ENCODE data around the gene CCL18. TPM values are rescaled to one million over a fixed set of nuclear protein-coding genes. Genes with fewer than 3 reads are reported as not detected.
"Not testable (repeated sequence)": the region's sequence is repeated elsewhere in the genome, so short reads cannot be mapped to it uniquely, and the experiment has no call there.

CCL18 gene
- total and polyA plus RNA-seq, 7 donors, result 0.04 to 11.9 (median 0.59) TPM; not detected in 2

DNA sequence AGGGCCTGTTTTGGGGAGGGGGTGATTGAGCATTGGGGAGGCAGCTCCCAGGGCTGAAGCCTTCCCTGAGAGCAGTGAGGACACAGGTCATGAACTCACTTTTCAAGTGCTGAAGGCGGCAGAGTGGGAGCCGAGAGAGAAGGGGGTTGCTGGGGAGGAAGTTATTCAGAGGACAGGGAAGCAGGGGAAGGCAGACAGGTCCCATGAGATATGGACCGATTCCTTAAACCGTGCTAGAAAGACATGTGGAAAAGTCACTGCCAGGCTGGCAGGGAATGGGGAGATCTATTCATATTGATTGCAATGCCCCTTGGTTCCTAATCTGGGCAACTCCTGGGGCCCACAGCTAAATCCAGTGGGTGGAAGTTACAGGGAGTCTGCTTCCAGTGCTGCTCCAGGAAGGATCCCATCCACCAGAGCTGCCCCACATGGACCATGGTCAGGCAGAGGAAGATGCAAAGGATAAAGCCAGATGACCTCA lies 40.7 kb downstream of the CCL18 start:
- DNase-seq (no peak), ATAC-seq (no peak)
- H3K9me3 ChIP-seq, result no peaks in the 10 kb centered on the region
- H3K36me3 ChIP-seq (ENCODE audit: insufficient read depth in 1 of 2, low read depth in 1 of 2), result no peaks in the 10 kb centered on the region
- H3K4me3 ChIP-seq, result no peak overlapping the region
- H3K4me1 ChIP-seq, result no peaks in the 10 kb centered on the region
- no peak overlapping the region for H3K27ac ChIP-seq
- TF ChIP-seq, protein P1, sequence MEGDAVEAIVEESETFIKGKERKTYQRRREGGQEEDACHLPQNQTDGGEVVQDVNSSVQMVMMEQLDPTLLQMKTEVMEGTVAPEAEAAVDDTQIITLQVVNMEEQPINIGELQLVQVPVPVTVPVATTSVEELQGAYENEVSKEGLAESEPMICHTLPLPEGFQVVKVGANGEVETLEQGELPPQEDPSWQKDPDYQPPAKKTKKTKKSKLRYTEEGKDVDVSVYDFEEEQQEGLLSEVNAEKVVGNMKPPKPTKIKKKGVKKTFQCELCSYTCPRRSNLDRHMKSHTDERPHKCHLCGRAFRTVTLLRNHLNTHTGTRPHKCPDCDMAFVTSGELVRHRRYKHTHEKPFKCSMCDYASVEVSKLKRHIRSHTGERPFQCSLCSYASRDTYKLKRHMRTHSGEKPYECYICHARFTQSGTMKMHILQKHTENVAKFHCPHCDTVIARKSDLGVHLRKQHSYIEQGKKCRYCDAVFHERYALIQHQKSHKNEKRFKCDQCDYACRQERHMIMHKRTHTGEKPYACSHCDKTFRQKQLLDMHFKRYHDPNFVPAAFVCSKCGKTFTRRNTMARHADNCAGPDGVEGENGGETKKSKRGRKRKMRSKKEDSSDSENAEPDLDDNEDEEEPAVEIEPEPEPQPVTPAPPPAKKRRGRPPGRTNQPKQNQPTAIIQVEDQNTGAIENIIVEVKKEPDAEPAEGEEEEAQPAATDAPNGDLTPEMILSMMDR (IDR thresholded peaks at IDR 0.05), result no peak
- H3K27me3 ChIP-seq (ENCODE audit: insufficient read depth in 3 of 3, low read length in 2 of 3), result peaks cover 0 to 3% (median 3%) of the 10 kb centered on the region in 3 donors
- intact Hi-C loops (cut with DNase I), result no loop called here
- 32 to 39% (median 35%) methylated on average over 4 of the region's 4 CpGs for WGBS, 3 donors

DNA sequence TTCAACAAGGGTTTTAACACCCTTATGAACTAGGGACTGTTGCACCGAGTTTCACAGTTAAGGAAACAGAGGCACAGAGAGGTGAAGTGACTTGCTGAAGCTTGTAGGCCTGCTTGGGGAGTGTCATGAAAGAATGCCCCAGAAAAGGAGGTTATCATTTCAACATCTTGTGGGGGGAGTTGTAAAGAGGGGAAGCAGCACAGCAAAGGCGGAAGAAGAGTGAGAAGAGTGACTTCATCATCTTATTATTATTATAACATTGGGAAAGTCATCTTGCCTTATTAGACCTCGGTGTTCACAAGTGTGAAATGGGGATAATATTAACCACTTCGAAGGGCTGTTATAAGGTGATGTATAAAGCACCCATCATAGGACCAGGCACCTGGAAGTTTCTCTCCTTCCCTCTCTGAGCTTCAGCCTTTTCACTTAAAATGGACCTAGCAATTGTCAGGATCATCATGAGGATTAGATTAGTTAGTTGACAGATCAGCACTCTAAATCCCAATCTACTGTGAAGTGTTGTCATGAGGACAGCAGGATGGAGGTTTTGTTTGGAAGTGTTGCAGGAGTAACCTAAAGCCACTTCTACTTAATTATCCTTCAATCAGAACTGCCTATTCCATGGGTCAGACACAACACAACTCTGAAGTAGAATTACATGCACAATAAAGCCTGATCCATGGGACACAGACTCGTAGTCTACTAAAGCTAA lies 41.9 kb downstream of the CCL18 start:
- ATAC-seq (no peak), DNase-seq (no peak)
- peaks cover 0 to 7% (median 3%) of the 10 kb centered on the region in 3 donors for H3K27me3 ChIP-seq (ENCODE audit: insufficient read depth in 3 of 3, low read length in 2 of 3)
- intact Hi-C loops (cut with DNase I), result no loop called here
- H3K27ac ChIP-seq, result no peak overlapping the region
- no peaks in the 10 kb centered on the region for H3K9me3 ChIP-seq
- H3K4me1 ChIP-seq, result no peaks in the 10 kb centered on the region
- H3K36me3 ChIP-seq (ENCODE audit: insufficient read depth in 1 of 2, low read depth in 1 of 2), result no peaks in the 10 kb centered on the region
- WGBS, 3 donors, result 81 to 88% (median 83%) methylated on average over 5 of the region's 5 CpGs
- no peak overlapping the region for H3K4me3 ChIP-seq
- TF ChIP-seq, protein P1 (IDR thresholded peaks at IDR 0.05), result no peak

DNA sequence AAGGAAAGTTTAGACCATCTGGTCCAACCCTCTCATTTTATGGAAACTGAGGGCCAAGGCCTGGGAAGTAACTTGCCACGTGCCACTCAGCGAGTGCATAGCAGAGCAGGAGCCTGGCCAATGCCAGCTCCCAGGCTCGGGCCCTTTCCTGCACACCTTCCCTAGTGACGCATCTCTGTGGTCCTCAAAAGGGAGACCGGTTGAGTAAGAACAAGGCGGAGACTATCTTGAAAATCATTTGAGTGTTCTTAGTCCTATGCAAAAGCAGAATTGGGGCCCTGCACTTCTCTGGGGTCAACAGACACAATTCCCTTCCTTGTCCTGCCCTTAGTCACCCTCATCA lies 42.4 kb downstream of the CCL18 start:
- 85 to 90% (median 86%) methylated on average over 6 of the region's 6 CpGs for WGBS, 3 donors
- intact Hi-C loops (cut with DNase I), result no loop called here
- Histone ChIP-seq H3K4me3 (no peak overlapping the region), H3K27me3 (ENCODE audit: insufficient read depth in 3 of 3, low read length in 2 of 3) (peaks cover 0 to 7% (median 3%) of the 10 kb centered on the region in 3 donors), H3K9me3 (no peaks in the 10 kb centered on the region), H3K36me3 (ENCODE audit: insufficient read depth in 1 of 2, low read depth in 1 of 2) (no peaks in the 10 kb centered on the region), H3K4me1 (no peaks in the 10 kb centered on the region), H3K27ac (no peak overlapping the region)
- DNase-seq (no peak), ATAC-seq (no peak)
- TF ChIP-seq, protein P1 (IDR thresholded peaks at IDR 0.05), result no peak

DNA sequence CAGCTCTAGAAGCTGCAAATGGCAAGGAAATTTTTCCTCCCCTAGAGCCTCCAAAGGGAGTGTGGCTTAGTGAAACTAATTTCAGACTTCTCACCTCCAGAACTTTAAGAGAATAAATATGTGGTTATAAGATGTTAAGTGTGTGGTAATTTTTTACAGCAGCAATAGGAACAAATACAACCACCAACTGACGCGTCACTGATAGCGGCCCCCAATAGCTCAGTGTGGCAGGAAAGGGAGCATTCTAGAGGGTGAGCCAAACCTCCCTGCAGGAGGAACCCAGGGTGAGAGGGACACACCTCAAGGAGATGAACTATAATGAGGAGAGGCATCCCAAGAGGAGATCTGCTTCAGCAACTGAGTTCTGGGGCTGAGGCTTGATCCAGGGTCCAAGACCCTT lies 43.6 kb downstream of the CCL18 start:
- Histone ChIP-seq H3K4me1 (no peaks in the 10 kb centered on the region), H3K27ac (no peak overlapping the region), H3K27me3 (ENCODE audit: insufficient read depth in 3 of 3, low read length in 2 of 3) (peaks cover 0 to 7% (median 3%) of the 10 kb centered on the region in 3 donors), H3K4me3 (no peak overlapping the region), H3K36me3 (ENCODE audit: insufficient read depth in 1 of 2, low read depth in 1 of 2) (no peaks in the 10 kb centered on the region), H3K9me3 (no peaks in the 10 kb centered on the region)
- DNase-seq (no peak), ATAC-seq (no peak)
- WGBS, 3 donors, result 82 to 90% (median 89%) methylated on average over 3 of the region's 3 CpGs
- TF ChIP-seq, protein P1 (IDR thresholded peaks at IDR 0.05), result no peak
- intact Hi-C loops (cut with DNase I), result no loop called here

DNA sequence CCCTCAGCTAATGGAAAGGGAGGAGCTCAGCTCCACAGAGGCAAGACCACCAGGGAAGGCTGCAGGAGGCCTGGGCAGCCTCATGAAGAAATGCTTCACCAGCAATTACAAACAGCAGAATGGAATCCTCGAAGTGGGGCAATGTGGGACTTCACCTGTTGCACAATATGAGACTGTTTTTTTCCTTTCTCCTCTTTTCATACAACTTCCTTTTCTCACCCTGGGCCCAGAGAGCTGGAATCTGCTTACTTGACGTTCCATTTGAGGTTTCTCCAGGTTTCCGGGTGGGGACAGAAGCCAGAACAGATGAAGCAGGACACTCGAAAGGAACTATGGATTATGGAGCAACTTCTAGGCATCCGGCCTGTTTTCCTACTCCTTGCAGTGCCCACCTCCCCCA lies 44.2 kb downstream of the CCL18 start:
- H3K27ac ChIP-seq, result not testable (repeated sequence)

More for the DNA sequence above, 44.2 kb downstream of the CCL18 start:
- H3K27me3 ChIP-seq (ENCODE audit: insufficient read depth in 3 of 3, low read length in 2 of 3); H3K36me3 ChIP-seq (ENCODE audit: insufficient read depth in 1 of 2, low read depth in 1 of 2); H3K9me3 ChIP-seq; DNase-seq; ATAC-seq; intact Hi-C loops (cut with DNase I); H3K4me3 ChIP-seq; H3K4me1 ChIP-seq: not testable (repeated sequence)
- WGBS, 3 donors, result 70 to 80% (median 74%) methylated on average over 5 of the region's 5 CpGs
